Measurements from ENCODE around the gene SCNN1A.
A peak's percentile ranks its signal among the peaks of the same experiment; 100 is the strongest.

Gene SCNN1A

DNA sequence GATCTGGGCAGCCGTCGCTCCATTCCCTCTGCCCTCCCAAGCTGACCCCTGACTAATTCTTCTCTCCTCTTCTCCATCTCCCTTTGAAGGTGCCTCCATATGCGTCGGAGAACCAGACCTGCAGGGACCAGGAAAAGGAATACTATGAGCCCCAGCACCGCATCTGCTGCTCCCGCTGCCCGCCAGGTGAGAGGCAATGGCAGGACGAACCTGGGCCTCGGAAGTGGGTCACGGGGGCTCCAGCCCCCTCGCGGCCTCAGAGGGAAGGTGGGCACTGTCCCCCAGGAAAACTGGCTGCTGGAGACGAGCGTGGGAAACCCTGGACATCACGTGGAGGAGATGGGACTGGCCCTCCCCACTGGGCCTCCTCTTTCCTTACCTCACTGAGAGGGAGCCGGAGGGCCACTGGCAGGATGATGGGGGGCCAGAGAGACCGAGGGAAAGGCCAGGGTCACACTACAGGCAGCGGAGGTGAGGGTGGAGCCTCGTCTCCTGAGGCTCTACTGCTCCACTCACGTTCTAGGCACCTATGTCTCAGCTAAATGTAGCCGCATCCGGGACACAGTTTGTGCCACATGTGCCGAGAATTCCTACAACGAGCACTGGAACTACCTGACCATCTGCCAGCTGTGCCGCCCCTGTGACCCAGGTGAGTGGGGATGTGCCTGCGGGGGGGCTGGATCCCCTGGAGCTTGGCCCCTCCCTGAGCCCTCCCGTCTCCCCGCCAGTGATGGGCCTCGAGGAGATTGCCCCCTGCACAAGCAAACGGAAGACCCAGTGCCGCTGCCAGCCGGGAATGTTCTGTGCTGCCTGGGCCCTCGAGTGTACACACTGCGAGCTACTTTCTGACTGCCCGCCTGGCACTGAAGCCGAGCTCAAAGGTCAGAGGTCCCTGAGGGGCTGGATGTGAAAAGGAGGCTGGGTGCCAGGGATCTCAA, 9.4 kb upstream of the SCNN1A start:
- DNase-seq (ENCODE audit: low spot score) = no peak

DNA sequence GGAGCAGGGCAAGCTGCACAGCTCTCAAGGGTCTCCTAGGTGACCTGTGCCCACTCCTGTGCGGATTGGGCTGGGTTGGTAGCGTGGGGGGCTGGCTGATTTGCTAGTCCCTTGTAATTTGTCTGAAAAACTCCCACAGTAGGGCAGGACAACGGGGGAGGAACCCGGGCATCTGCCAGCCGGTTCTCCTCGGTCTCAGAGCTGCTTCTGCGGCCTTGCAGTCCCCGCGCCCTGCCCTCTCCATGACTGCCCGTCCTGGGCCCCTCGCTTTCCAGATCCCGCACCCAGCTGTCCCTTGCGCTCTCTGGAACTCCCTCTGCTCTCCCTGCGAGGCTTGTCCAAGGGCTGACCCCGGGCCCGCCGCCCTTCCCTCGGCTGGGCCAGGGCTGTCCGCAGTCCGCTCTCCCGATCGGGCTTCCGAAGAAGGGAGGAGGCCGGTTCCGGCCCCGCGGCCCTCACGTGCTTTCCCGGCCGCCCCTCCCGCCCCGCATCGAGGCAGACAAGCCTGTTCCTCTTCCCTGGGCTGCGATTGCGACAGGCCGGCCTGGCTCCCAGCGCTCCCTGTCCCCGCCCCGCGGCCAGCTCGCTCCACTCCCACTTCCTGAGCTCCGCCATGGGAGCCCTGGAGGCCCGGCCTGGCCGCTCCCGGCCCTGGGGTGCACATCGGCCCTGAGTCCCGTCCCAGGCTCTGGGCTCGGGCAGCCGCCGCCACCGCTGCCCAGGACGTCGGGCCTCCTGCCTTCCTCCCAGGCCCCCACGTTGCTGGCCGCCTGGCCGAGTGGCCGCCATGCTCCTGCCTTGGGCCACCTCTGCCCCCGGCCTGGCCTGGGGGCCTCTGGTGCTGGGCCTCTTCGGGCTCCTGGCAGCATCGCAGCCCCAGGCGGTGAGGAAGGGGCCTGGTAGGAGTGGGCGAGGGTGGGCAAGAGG, 8.5 kb upstream of the SCNN1A start, which contains the start of gene LTBR:
LTBR (plus strand) TSS at position 591 of the 927 bp plus-strand sequence; CDS start at position 788, 197 bp downstream.
- peak; percentile 68 for DNase-seq (ENCODE audit: low spot score)

DNA sequence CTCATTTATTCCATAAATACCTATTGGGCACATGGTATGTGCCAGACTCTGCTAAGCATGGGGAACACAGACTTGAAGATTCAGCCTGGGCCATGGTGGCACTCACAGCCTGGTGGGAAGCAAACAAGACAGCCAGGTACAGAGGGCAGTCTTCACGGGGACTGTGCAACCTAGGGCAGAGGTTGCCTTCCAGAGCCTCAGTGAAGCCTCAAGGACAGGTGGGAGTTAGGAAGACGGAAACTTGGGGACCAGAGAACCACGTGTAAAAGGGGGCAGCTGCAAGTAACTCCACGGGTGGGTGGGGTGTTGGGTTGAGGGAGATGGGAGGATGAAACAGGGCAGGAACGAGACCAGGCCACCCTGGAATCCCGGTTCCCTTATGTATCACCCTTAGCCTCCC, 7.6 kb upstream of the SCNN1A start:
- no peak for DNase-seq (ENCODE audit: low spot score)

DNA sequence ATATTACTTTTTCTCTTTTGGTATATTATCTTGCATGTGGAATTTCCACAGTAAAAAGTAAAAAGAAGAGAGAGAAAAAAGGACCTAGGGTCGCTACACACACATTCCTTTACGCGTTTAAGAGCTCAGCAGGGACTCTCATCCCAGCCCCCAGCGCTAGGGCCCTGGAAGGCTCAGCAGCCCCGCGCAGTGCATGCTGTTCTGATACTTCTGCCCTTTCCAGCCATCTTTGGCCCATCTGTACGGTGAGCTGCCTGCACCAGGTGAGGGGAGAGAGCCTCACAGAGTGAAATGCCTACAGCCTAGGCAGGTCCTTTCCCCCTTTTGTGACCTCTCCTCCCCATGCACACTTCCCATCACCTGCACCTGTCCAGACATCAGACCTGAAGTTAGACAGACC, 7.0 kb upstream of the SCNN1A start:
- no peak for DNase-seq (ENCODE audit: low spot score)

DNA sequence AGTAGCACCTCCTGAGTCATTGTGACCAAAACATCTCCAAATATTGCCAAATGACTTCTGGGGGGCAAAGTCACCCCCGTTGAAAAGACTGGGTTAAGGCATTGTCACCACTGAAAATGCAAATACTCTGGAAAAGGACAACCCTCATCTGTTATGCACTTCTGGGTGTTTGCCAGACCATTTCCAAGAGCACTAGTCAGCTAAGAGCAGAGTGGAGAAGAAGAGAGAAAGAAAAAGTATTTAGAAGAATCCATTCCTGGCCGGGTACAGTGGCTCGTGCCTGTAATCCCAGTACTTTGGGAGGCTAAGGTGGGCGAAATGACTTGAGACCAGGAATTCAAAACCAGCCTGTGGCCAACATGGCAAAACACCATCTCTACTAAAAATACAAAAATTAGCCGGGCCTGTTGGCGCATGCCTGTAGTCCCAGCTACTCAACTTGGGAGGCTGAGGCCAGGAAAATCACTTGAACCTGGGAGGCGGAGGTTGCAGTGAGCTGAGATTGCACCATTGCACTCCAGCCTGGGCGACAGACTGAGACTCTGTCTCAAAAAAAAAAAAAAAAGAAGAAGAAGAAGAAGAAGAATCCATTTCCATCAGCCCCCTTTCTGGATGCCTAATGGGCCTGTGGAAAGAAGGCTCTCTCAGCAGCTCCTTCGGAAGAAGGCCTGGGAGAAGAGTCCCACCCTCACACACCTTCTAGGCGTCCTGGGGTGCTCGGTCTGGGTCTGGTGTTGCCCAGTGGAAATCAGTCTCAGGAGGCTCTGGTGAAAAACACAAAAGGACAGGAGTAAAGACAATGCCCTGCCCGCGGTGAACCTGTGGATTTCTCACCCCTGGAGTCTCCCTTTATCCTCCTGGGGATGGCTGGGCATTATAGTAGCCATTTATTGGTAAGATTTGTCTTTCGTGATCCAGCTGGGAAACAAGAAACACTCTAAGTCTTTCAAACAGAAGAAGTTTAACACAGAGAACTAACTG, 5.1 kb upstream of the SCNN1A start:
- no peak for DNase-seq (ENCODE audit: low spot score)

DNA sequence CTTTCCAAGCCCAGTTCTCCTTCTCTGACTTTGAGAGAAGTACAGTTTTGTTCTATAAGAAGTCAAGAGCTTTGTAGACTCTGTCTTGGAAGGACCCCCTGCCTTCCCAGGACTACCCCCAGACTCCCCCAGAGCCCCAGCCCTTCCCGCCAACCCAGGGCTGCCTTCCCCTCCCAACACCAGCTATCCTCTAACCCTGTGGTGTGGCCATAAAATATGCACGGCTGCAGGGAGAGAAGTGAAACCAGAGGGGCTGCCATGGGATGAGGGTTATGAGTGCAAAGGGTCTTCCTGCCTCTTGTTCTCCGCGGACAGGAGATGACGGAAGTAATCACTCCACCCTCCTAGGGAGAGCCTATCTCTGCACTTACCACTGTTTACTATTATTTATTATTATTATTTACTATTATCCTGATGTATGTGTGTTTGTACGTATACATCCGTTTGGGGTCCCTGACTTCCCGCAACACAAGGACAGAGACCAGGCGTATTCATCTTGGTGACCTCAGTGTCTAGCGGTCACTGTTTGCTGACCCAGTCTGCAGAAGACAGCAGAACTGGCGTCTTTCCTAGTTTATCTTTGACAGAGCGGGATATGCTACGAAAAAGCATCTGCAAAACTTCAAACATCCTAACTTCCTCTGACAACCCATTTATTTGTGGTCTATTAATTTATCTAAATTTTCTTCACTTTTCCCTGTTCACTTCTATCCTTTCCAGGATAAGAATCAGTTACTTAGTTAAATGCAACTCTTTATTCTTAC, 3.5 kb upstream of the SCNN1A start:
- peak; percentile 43 for DNase-seq (ENCODE audit: low spot score)

DNA sequence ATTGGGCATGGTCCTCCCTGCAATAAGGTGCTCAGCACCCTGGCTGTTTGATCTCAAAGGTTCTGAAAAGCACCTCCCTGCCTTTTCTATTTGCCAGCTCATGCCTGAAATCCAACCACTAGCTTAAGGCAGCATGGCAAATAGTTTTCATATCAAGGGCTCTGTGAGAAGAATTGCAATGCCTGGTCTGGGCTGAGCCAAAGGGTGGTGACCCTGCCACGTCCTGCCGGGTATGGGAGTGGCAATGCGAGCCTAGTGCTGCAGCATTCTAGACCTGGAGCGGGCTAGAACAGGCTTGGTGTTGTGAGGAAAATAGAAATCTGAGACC, 2.3 kb upstream of the SCNN1A start:
- DNase-seq (ENCODE audit: low spot score) = no peak

DNA sequence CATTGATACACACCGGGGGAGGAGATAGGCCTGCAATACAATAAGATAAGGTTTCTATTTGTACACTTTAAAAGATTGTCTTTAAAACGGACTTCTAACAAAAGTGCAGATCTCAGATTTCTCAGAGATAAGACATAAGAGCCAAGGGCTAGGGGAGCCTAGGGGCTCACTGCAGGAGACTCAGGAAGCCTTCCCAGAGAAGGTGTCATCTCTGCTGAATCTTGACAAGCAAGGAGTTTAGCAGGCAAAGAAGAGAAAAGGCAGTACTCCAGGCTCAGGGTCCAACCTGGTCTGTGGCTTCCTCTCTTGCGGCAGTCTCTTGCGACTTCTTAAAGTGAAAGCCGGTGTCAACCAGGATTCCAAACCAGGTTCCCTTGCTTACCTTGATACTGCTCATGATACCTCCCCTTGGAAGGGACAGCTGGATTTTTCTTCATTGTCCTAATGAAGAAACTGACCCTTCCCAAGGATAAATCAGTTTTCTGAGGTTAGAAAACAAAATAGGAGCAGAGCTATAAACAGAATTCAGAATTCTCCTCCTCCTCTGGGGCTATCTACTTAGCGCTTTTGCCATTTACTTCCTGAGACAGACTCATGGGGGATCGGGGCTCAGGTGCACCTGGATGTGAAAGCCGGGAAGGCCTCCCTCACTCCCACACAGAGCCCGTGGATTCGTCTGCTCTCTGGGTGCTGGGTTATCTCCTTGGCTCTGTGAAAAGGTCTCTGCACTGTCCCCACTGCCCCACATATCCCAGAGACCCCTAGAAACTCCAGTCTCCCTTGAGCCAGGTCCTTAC, 1.7 kb upstream of the SCNN1A start:
- no peak for DNase-seq (ENCODE audit: low spot score)

DNA sequence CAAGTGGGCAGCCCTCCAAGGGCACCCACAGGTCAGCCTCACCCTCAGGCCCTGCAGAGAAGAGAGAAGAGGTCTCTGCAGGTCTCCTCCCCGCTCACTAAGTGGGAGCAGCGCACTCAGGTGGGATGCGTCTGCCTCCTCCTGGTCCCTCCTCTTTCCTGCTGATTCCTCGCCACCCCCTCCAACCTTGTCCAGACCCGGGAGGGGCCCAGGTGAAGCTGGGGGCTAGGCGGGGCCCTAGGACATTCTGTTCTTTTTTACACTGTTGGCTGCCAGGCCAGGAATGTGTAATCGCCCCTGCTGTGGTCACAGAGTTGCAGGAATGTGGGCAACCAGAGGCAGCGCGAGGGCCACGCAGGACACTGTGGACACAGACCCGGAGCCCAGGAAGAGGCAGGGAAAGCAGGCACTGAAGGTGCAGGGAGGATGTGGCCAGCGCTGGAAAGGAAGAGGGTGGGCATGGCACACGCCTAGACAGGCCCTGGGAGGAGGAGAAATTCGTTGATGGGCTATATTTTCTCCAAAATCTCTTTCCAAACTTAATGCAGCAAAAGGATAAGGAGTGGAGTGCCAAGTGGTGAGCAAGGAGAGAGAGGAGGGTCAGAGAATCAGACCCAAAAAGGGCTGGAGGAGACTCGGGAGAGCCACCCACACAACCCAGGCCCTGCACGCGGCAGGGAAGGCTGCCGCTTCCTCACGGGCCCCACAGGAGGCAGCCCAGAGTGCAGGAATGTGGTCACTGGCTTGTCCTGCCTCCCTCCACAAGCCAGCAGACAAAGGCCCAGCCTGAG, 911 bp upstream of the SCNN1A start:
- no peak for DNase-seq (ENCODE audit: low spot score)

DNA sequence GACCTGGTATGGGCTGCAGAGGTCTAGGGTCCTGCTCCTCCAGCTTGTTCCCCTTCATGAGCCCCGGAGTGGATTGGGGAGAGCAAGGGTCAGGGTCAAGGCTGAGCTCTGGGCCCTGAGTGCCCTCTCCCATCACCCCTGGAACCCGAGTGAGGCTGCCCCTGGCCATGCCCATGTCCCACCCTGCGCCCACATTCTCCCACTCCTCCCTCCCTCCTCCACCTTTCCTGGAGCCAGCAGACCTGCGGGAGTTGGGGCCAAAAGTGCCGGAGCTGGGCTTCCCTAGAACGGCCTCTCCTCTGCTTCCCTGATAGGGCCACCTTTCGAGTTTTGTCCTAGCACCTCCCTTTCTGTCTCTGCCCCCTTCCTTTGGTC, 590 bp downstream of the SCNN1A start:
- no peak for DNase-seq (ENCODE audit: low spot score)

DNA sequence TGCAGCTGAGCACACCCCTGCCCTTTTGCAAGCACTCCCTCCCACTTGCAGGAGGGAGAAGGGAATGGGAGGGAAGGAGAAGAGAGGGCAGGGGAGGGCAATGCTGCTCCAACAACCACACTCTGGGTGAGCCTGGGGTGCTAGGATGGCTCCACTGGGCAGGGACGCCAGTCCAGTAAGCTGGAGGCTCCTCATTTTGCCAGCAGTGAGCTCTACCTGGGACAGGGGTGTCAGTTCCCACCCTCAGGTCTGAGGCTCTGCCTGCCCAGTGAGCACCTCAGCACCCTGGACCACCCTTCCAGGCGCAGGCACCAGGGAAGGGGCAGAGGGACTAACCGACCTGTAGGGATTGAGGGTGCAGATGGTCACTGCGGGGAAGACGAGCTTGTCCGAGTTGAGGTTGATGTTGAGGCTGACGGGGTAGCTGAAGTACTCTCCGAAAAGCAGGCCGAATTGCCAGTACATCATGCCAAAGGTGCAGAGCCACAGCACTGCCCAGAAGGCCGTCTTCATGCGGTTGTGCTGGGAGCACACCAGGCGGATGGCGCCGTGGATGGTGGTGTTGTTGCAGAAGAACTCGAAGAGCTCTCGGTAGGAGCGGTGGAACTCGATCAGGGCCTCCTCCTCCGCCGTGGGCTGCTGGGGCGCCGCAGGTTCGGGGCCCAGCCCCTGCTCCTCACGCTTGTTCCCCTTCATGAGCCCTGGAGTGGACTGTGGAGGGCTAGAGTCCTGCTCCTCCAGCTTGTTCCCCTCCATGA, 1.2 kb downstream of the SCNN1A start:
- no peak for DNase-seq (ENCODE audit: low spot score)

DNA sequence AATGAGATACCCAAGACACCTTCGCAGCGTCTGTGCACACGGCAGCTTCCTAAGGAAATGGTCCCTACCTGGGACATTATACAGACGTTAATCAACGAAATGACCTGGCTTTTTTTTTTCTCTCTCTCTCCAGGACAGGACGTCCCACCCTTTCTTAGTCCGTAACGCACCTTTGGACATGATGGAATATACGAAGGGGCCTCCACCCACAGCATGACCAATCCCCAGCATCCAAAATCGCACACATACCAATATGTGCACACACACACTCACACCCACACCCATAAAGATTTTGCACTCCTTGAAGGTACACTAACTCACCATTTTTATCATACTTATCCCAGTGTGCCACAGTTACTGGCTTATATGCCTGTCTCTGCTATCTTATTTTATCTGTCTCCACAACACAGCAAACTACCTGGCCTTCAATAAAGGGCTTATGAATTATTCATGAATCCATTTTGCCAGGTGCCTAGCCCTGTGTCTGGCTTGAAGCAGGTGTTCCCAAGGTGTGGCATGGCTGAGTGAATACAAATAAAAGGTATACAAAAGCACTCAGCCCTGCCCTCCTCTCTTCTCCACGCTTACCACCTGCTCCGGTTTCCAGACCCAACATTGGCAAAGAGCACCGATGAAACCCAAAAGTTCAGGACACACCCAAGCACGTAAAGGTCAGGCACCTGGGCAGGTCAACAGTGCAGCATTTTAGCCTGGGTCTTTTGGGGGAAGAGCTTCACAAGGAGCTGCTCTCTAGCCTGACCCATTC, 2.2 kb downstream of the SCNN1A start:
- no peak for DNase-seq (ENCODE audit: low spot score)

DNA sequence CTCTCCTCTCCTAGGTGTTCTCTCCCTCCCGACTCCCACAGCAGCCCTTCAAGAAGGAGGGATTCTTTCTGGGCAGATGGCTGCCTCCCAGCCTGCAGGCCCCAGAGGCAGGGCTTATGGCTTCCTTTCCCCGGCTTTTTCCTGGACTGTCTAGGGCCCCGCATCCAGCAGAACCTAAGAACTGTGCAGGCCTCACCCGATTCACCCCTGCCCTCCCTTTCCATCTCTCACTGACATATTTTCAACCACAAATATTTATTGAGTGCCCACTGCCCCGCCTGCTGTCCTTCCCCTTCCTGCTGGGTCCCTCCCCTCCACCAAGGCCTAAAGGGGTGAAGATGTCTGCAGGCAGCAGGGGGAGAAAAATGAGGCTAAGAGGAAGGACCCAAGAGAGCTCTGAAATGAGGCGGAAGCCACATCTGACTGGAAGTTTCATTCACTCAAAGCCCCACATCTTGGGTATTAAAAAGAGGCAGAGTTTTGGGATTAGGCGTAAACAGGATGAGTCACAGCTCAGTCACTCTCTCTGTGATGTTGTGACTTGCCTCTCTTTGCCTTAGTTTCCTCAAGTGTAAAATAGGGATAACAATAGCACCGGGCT, 2.9 kb downstream of the SCNN1A start:
- DNase-seq (ENCODE audit: low spot score) = no peak

DNA sequence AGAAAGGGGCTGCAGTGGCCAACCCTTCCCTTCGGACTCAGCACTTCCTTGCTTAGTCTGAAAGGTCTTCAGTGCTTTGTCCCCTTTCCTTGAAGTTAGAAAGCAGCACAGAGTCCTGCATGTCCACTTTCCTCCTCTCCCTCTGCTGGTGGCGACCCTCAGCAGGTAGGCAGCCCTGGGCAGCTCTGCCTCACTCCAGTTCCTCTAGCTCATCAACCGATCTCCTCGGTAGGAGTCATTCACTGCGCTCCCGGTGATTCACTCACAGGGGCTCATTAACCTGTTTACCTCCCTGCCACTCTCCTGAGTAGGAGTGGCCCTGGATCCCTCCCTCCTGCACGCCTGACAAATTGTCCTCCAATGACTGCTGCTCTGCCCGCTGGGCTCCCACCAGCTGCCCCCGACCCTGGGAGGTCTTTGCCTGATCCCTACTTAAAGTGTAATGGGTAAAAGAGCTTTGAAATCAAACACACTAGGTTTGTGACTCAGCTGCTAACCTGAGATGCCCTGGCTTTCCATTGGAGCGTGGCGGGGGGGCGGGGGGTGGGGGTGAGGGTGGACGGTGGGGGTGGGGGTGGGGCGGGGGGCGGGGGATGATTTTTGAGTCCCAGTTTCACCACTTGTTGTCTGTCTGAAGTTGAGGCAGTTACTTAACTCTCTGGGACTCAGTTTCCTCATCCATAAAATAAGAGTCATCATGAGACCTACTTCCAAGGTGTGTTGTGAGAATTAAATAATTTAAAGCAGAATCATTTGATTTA, 4.2 kb downstream of the SCNN1A start:
- DNase-seq (ENCODE audit: low spot score) = no peak

DNA sequence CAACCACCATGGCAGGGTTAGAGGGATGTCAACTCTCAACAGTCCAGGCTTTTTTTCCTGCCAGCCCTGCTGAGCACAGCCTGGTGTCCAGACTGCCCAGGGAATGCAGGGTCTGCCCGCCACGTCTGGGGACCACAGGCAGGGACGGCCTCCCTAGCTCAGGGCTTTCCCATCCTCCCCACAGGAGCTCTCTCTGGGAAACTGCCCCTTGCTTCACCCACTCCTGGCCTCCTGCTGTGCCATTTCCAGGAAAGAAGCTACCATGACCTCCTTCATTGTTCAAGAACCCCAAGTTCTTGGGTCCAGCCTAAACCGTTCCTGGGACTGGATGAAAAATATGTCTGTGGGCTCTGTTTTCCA, 4.8 kb downstream of the SCNN1A start:
- DNase-seq (ENCODE audit: low spot score) = no peak

DNA sequence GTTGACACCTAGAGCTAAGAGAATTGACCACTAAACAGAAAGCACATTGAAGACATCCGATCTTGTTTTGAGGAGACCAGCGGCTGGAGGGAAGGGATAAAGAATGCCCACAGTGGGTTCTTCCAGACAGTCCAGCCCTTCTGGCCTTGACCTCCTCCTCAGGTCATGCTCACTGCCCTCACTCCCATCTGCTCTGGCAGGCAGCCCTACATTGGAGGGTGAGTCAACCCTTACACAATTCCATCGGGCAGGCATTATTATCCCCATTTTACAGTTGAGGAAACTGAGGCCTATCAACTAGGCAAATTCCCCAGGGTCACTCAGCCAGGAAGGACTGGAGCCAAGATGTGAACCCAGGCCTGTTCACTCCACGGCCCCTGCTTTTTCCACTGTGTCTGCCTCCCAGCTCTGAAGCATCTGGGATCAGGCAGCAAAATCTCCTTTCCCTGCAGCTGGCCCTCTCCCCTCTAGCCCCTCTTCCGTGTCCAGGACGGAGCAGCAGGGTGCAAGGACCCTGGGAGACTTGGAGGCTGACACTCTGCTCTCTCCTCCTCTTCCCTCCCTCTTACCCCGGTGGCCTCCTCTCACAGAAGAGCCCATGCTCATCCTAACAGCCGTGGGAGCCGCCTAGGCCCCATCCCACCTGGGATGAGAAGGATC, 5.3 kb downstream of the SCNN1A start:
- DNase-seq (ENCODE audit: low spot score) = no peak

Measured in pons (tissue), 1 donor.